H1 (cell line): ENCODE data around the gene NT5M. TPM values are rescaled to one million over a fixed set of nuclear protein-coding genes. Genes with fewer than 3 reads are reported as not detected.

ENCODE experiments used
- CHD1 ChIP-seq: IDR thresholded peaks from 2 replicates; pipeline ENCODE4 v1.6.1; 2012; ENCODE audit warnings: low read depth, low read length, improper control_type of control experiment
- JUND ChIP-seq: IDR thresholded peaks from 2 replicates; pipeline ENCODE4 v1.6.1; 2011; ENCODE audit warnings: mild to moderate bottlenecking, improper control_type of control experiment, low read length
- RAD21 ChIP-seq, 2 experiments: IDR thresholded peaks in 1 of 2; conservative IDR thresholded peaks in 1 of 2; 2 replicates each; pipeline ENCODE4 v1.6.1; 2011; ENCODE audit warnings: low read depth in 2 of 2, low read length in 2 of 2, improper control_type of control experiment in 1 of 2, inconsistent platforms in 1 of 2, mild to moderate bottlenecking in 1 of 2, moderate library complexity in 1 of 2
- polyA plus RNA-seq, 7 experiments: library from polyadenylated mRNA; depleted of rRNA in 3 of 7; stranded (reverse) in 5 of 7; unstranded in 2 of 7; fragments of >200 nt in 5 of 7; fragments of 200-250 nt in 2 of 7; gene quantifications; 1 replicate in 5 of 7; 2 replicates in 1 of 7; 4 replicates in 1 of 7; pipeline versions ENCODE4 v1.2.1 to v1.2.3, GENCODE V29; 2011 to 2013; ENCODE audit warnings: missing spikeins in 2 of 7, mixed read lengths in 2 of 7
- total RNA-seq: library from RNA; stranded (reverse); fragmentation: NEBNext Ultra II Directional; extraction: Animal tissue kit (Norgen Biotek cat#: 25700); gene quantifications from 2 replicates; pipeline ENCODE4 v1.2.1, GENCODE V29; 2021

The NT5M gene
- total and polyA plus RNA-seq, 2 of the 8 experiments (the other 6 are each of a cell fraction or from before 2014, with no cell fraction given), result 7.6 to 18.2 TPM

- TF ChIP-seq RAD21 (IDR thresholded peaks at IDR 0.05 in 1 of 2, conservative IDR thresholded peaks at IDR 0.05 in 1 of 2; ENCODE audit: low read depth in 2 of 2, low read length in 2 of 2), result no peak
- TF ChIP-seq JUND, result no peak
- TF ChIP-seq CHD1, result no peak
- TF ChIP-seq, all 59 proteins: peak for 0
Observed at GRCh38 chr17:17375841-17376240, 72.7 kb downstream of the NT5M start (continued).
